IPS DF 6.9 (cell line): ENCODE measurements around the gene SLC7A4.
A peak's percentile ranks its signal among the peaks of the same experiment; 100 is the strongest.

Experiments
- DNase-seq: peaks from one replicate; pipeline ENCODE4 v3.0.0-alpha.2; 2013; ENCODE audit warnings: low read depth, low spot score
- H3K27ac ChIP-seq: one replicate; pipeline ENCODE4 v1.5.1; 2013; ENCODE audit warnings: low read length, control low read depth
- H3K27me3 ChIP-seq: 2 replicates; pipeline ENCODE4 v1.6.1; 2013; ENCODE audit warnings: mild to moderate bottlenecking, low read length; ENCODE audit not compliant: control insufficient read depth, insufficient read depth
- H3K36me3 ChIP-seq: 2 replicates; pipeline ENCODE4 v1.6.1; 2013; ENCODE audit warnings: low read length; ENCODE audit not compliant: control insufficient read depth, insufficient read depth
- H3K4me1 ChIP-seq: 2 replicates; pipeline ENCODE4 v1.6.1; 2013; ENCODE audit warnings: low read length; ENCODE audit not compliant: control insufficient read depth, insufficient read depth
- H3K4me3 ChIP-seq: 2 replicates; pipeline ENCODE4 v1.5.1; 2013; ENCODE audit warnings: mild to moderate bottlenecking, low read length
- H3K9me3 ChIP-seq: 2 replicates; pipeline ENCODE4 v1.6.1; 2013; ENCODE audit warnings: low read length, inconsistent platforms; ENCODE audit not compliant: control insufficient read depth, insufficient read depth
- WGBS: extraction: QIAGEN DNeasy Blood & Tissue Kit; methylation state at CpG from one replicate; pipeline ENCODE4 v1.1.7; 2013; ENCODE audit warnings: mixed read lengths, missing lambda C conversion rate; ENCODE audit not compliant: insufficient read length, insufficient coverage; 5-methylcytosine and 5-hydroxymethylcytosine counted together

The SLC7A4 gene

GRCh38 chr22:21038405-21038804 lies 6.0 kb upstream of the SLC7A4 start:
- no CpG with 5 or more reads among the region's 2 CpGs for WGBS
- Histone ChIP-seq H3K27me3 (no peaks in the 10 kb centered on the region; the same call in 1 of the 2 replicates), H3K27ac (no peak overlapping the region), H3K4me3 (no peak overlapping the region), H3K9me3 (no peaks in the 10 kb centered on the region), H3K4me1 (no peaks in the 10 kb centered on the region), H3K36me3 (no peaks in the 10 kb centered on the region)
- DNase-seq = no peak

- no peak for DNase-seq
- H3K9me3 ChIP-seq = no peaks in the 10 kb centered on the region
- H3K4me3 ChIP-seq = no peak overlapping the region
- peaks cover 4% of the 10 kb centered on the region; the same call in 1 of the 2 replicates for H3K27me3 ChIP-seq
- no peaks in the 10 kb centered on the region for H3K36me3 ChIP-seq
- H3K27ac ChIP-seq = no peak overlapping the region
- WGBS = no CpG with 5 or more reads among the region's 3 CpGs
- no peaks in the 10 kb centered on the region for H3K4me1 ChIP-seq
Observed at GRCh38 chr22:21034989-21035388, 2.6 kb upstream of the SLC7A4 start.

- no peak overlapping the region for H3K27ac ChIP-seq
- no peaks in the 10 kb centered on the region for H3K36me3 ChIP-seq
- H3K27me3 ChIP-seq = peaks cover 4% of the 10 kb centered on the region; the same call in 1 of the 2 replicates
- WGBS = no CpG with 5 or more reads among the region's 3 CpGs
- H3K9me3 ChIP-seq = no peaks in the 10 kb centered on the region
- 0 out of 2 replicates have a peak, but pooled peaks cover 3% of the 10 kb centered on the region for H3K4me1 ChIP-seq
- no peak for DNase-seq
- H3K4me3 ChIP-seq = no peak overlapping the region
Observed at GRCh38 chr22:21033895-21034294, 1.5 kb upstream of the SLC7A4 start.

DNA sequence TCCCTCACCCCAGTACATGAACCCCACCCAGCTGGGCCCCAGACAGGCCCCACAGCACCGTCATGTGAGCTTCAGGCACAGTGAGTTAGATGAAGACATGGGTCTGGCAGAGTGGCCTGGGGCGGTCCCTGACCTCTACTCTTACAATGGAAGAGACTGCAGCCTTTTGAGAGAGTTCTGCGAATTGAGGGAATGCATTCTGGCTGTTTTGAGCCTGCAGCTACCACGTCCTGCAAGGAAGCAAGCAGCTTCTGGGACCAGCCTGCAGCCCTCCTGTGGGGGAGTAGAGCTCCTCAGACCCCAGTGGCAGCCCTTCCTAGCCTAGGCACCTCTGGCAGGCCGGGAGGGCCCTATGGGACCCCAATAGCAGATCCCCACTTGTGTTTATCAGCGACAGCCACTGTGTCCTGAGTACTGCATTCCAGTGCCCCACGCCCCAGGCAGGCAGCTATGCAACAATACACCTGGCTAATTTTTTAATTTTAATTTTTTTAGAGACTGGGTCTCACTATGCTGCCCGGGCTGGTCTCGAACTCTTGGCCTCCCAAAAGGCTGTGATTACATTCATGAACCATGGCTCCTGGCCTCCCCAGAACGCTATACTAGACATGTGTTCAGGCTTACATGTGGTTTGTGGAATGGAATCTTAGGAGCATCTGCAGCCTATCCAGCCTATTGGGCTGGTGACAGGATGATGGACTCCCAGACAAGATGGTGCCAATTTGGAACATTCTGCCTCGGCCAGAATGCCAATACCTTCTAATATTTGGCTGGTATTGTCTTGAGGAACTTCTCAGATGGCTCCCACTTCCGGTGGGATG lies 717 bp upstream of the SLC7A4 start:
- Histone ChIP-seq H3K4me3 (peak overlapping the region; percentile 52; the same call in 1 of the 2 replicates), H3K27me3 (peaks cover 4% of the 10 kb centered on the region; the same call in 1 of the 2 replicates), H3K9me3 (no peaks in the 10 kb centered on the region), H3K27ac (no peak overlapping the region), H3K36me3 (no peaks in the 10 kb centered on the region), H3K4me1 (0 out of 2 replicates have a peak, but pooled peaks cover 3% of the 10 kb centered on the region)
- no CpG with 5 or more reads among the region's 12 CpGs for WGBS
- no peak for DNase-seq

DNA sequence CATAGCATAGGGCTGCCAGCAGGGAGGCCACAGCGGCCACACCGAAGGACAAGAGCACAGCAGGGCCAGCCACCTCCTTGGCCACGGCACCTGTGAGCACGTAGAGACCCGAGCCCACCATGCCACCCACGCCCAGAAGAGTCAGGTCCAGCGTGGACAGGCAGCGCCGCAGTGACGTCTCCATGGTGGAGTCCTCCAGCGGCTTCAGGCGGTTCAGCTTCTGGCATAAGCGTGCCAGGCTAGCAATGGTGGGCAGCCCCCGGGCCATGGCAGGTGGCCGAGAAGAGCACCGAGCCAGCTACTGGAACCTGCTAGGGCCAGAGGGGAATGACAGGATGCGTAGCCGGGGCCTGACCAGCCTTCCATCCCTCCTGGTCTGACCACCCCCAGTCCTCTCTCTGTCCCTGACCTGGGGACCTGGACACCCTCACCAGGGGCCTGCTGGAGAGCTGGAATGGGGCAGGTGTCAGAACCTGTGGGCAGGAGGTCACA lies 770 bp downstream of the SLC7A4 start:
- Histone ChIP-seq H3K4me3 (no peak overlapping the region), H3K27ac (no peak overlapping the region), H3K9me3 (no peaks in the 10 kb centered on the region), H3K36me3 (no peaks in the 10 kb centered on the region), H3K27me3 (peaks cover 4% of the 10 kb centered on the region; the same call in 1 of the 2 replicates), H3K4me1 (0 out of 2 replicates have a peak, but pooled peaks cover 3% of the 10 kb centered on the region)
- no CpG with 5 or more reads among the region's 18 CpGs for WGBS
- DNase-seq = no peak

DNA sequence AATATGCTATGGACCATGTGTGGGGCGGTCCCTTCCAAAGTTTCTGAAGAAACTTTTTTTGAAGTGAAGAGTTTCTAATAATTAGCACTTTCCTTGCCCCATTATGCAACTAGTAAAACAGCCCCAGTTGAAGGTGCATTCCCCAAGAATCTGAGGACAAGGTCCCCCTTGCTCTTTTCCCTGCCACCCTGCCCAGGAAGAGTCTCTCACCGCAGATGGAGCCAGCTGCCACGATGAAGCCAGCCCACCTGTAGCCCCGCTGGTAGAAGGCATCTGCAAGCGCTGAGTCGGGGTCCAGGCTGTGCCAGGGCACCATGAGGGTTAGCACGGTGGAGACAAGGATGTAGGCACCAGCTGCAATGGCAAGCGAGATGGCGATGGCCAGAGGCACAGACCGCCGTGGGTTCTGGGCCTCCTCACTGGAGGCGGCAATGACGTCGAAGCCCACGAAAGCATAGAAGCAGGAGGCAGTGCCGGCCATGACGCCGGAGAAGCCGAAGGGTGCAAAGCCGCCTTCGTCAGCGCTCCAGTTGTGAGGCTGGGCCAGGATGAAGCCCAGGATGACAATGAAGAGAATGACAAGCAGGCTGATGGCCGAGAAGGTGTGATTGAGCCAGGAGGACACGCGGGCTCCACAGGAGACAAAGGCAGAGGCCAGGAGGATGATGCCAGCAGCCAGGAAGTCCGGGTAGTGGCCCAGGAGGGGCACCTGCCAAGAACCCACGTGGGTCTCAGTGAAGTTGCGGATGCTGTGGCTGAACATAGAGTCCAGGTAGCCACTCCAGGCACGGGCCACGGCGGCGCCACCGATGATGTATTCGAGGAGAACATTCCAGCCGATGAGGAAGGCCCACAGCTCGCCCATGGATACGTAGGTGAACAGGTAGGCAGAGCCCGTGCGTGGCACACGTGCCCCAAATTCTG lies 1.5 kb downstream of the SLC7A4 start:
- DNase-seq = no peak
- Histone ChIP-seq H3K4me1 (0 out of 2 replicates have a peak, but pooled peaks cover 3% of the 10 kb centered on the region), H3K36me3 (no peaks in the 10 kb centered on the region), H3K4me3 (no peak overlapping the region), H3K27ac (no peak overlapping the region), H3K27me3 (peaks cover 4% of the 10 kb centered on the region; the same call in 1 of the 2 replicates), H3K9me3 (no peaks in the 10 kb centered on the region)
- WGBS = no CpG with 5 or more reads among the region's 40 CpGs

GRCh38 chr22:21030032-21030431 lies 2.3 kb downstream of the SLC7A4 start:
- Histone ChIP-seq H3K4me1 (0 out of 2 replicates have a peak, but pooled peaks cover 3% of the 10 kb centered on the region), H3K9me3 (no peaks in the 10 kb centered on the region), H3K27ac (no peak overlapping the region), H3K4me3 (no peak overlapping the region), H3K36me3 (no peaks in the 10 kb centered on the region), H3K27me3 (peaks cover 4% of the 10 kb centered on the region; the same call in 1 of the 2 replicates)
- WGBS = no CpG with 5 or more reads among the region's 15 CpGs
- no peak for DNase-seq

DNA sequence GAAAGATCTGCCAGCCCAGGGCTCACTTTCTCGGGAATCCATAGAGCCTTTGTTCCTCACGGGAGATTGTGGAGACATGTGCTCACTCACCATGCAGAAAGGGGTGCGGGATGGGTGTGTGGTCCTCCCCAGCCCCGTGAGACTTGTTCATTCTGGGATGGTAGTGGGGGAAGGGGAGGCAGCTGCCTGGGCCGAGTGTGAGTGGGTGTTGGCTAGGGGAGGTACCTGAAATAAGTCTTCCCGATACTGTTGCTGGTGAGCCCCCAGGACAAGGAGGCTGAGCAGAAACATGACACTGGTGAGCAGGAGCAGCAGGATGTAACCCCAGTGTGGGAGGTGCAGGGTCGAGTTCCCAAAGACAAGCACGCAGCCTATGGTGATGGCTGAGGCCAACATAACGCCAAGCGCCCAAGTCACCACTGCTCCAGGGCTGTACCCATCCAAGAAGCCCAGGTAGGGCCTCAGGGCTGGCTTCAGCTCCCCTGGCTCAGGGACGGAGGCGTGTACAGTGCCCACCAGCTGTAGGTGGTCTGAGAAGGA lies 2.8 kb downstream of the SLC7A4 start:
- Histone ChIP-seq H3K9me3 (no peaks in the 10 kb centered on the region), H3K27me3 (peaks cover 4% of the 10 kb centered on the region; the same call in 1 of the 2 replicates), H3K4me1 (0 out of 2 replicates have a peak, but pooled peaks cover 3% of the 10 kb centered on the region), H3K27ac (no peak overlapping the region), H3K4me3 (no peak overlapping the region), H3K36me3 (no peaks in the 10 kb centered on the region)
- WGBS = no CpG with 5 or more reads among the region's 12 CpGs
- DNase-seq = no peak

- WGBS = no CpG with 5 or more reads among the region's 13 CpGs
- no peak overlapping the region for H3K4me3 ChIP-seq
- no peaks in the 10 kb centered on the region for H3K36me3 ChIP-seq
- 0 out of 2 replicates have a peak, but pooled peaks cover 3% of the 10 kb centered on the region for H3K4me1 ChIP-seq
- DNase-seq = no peak
- no peaks in the 10 kb centered on the region for H3K9me3 ChIP-seq
- peaks cover 4% of the 10 kb centered on the region; the same call in 1 of the 2 replicates for H3K27me3 ChIP-seq
- no peak overlapping the region for H3K27ac ChIP-seq
Observed at GRCh38 chr22:21028277-21029251, 3.8 kb downstream of the SLC7A4 start.
